Activated T-helper 9 cell treated with anti-CD3 and anti-CD28 coated beads, Interleukin-2, amount 50 U/mL, for 16 hours (primary cell): Measurements from ENCODE around the gene PFKFB3.
"Not testable (repeated sequence)": the region's sequence is repeated elsewhere in the genome, so short reads cannot be mapped to it uniquely, and the experiment has no call there.

Source experiments
- DNase-seq: peaks from one replicate; pipeline ENCODE4 v3.0.0-alpha.2; 2020; ENCODE audit warnings: low read depth

Gene PFKFB3

GRCh38 chr10:6202098-6202683 lies 541 bp upstream of the PFKFB3 start:
- DNase-seq: no peak

DNA sequence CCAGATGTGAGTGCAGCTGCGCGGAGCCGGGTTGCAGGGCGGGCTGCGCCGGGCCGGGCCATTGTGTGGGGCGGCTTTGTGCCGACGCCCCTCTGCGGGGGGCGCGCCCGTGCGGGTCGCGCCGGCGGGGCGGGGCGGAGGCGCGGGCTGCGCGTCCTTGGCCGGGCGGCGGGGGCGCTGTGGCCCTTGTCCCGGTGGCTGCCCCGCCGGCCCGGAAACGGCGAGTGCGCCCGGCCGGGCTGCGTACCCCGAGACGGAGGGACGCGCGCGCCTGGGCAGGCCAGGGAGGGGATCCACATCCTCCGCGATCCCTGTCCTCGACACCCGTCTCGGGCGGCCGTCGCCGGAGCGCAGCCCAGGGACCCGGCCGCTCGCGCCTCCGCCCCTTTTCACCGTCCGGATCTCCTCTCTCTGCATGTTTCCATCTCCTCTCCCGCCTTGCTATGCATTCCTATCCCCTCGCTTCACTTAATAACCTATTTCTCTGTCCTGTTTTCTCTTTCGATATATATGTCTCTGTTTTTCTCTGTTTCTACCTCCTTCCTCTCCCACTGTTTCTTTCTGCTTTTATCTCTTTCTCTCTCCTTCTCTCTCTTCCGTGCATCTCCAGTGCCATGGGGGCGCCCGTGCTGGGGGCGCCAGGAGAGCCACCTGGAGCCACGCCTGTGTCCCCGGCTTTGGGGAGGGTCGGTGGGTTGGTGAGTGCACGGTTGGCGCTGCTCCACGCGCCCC lies 765 bp downstream of the PFKFB3 start:
- peak; percentile 54 for DNase-seq

DNA sequence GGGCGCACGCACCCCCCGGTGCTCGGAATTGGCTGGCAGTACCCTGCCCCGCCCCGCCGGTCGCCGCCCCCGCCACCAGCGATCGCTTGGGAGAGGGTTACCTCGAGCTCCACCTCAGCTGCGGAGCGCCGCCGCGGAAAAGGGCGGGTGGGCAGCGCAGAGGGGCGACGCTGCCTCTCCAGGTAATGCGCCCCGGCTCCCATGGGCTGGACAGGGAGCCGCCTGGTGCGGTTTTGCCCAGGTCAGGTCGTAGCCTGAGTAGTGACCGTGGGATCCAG lies 1.3 kb downstream of the PFKFB3 start:
- DNase-seq: peak; percentile 54

GRCh38 chr10:6204341-6205191 lies 1.8 kb downstream of the PFKFB3 start:
- DNase-seq: no peak

DNA sequence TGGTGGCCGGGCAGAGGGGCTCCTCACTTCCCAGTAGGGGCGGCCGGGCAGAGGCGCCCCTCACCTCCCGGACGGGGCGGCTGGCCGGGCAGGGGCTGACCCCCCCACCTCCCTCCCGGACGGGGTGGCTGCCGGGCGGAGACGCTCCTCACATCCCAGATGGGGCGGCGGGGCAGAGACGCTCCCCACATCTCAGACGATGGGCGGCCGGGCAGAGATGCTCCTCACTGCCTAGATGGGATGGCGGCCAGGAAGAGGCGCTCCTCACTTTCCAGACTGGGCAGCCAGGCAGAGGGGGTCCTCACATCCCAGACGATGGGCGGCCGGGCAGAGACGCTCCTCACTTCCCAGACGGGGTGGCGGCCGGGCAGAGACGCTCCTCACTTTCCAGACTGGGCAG lies 3.8 kb downstream of the PFKFB3 start:
- not testable (repeated sequence) for DNase-seq

- no peak for DNase-seq
Measured at GRCh38 chr10:6207658-6208057, 4.9 kb downstream of the PFKFB3 start.

DNA sequence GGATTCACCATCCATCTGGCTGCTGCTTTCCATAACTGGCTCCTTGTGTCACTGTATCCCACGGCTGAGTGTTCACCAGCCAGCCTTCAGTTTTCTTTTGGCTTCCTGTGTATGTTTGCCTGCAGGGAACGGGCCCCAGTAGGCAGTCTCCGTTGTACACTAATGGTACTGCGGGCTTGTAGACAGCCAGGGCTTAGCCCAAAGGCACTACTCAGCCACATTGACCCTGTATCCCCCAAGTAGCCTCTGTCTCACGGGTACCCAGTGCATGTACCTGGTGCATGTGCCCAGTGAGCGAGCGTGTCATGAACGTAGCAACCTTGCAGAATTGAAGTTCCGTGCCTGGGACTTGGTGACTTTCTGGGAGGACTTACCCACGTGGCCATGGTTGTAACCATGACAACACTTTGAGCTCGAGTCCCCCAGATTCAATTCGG lies 6.1 kb downstream of the PFKFB3 start:
- no peak for DNase-seq

GRCh38 chr10:6211341-6211670 lies 8.6 kb downstream of the PFKFB3 start:
- no peak for DNase-seq

DNA sequence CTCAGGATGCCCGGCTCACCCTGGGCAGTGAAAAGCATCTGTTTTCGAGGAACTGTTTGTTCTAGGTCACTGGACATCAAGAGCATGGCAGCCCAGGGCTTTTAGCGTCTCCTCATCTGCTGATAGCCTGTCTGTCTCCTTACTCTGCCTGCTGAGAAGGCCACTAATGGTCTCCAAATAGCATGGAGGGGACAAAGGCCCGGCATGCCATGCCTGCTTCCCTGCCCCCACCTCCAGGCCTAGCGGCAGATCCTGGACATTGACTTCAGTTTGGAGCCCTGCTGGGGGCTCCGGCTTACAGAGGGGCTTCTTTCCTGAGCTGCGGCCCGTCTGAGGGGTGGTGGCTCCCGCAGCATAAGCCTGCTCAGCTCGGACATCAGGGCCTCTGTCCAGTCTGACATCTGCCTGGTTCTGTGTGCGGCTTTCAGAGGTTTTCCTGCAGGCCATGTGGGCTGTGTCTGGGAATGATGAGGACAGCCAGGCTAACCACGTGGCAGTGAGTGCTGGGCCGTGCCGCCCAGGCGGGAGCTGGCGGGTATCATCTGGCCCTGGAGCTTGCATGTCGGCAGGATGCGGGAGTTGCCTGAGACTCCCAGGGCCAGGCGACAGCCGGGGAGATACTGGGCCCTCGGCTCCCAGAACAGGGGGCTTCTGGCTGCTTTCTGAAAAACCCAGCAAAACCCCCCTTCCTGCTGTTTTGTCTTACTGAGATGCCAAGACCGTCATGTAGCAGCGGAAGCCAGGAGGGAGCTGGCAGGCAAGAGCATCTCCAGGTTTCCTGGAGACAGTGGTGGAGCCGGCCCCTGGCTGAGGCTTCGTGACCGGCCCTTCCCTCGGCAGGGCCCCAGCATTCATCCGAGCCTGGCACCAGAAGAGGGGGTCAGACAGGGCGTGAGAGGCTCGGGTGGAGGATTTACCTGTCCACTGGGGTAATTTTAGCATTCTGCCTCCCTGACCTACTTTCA lies 9.2 kb downstream of the PFKFB3 start:
- DNase-seq: no peak

GRCh38 chr10:6212806-6213205 lies 10.1 kb downstream of the PFKFB3 start:
- no peak for DNase-seq

DNA sequence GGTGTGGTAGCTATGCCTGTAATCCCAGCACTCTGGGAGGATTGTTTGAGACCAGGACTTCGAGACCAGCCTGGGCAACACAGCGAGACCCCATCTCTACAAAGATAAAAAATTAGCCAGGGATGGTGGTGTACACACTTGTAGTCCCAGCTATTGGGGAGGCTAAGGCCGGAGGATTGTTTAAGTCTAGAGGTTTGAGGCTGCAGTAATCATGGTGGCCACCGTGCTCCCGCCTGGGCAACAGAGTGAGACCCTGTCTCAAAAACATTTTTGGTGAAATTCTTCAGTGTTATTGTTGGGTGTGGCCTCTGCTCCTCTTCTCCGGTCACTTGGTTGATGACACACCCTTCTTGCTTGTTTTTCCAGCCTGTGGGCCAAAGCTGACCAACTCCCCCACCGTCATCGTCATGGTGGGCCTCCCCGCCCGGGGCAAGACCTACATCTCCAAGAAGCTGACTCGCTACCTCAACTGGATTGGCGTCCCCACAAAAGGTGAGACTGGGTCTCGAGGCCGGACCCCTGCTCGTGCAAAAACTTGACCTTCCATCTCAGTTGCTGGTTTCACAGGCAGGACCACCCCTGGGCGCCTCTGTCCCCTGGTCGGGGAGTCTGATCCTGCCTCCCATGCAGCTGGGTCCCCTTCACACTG lies 10.6 kb downstream of the PFKFB3 start:
- no peak for DNase-seq

GRCh38 chr10:6213908-6214307 lies 11.2 kb downstream of the PFKFB3 start:
- no peak for DNase-seq

- DNase-seq: no peak
Measured at GRCh38 chr10:6214612-6215011, 11.9 kb downstream of the PFKFB3 start.

DNA sequence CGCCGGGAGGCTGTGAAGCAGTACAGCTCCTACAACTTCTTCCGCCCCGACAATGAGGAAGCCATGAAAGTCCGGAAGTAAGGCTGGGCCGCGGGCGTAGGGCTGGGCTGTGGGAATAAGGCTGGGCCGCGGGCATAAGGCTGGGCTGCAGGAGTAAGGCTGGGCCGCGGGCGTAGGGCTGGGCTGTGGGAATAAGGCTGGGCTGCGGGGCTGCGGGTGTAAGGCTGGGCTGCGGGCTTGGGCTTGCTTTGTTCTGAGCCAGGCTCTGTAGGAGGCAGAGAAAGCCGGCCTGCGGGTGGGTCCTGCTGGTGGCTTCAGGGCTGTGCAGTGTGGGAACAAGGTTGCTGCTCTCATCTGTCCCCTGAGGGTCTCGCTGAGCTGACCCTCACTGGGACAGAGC lies 12.5 kb downstream of the PFKFB3 start:
- no peak for DNase-seq

DNA sequence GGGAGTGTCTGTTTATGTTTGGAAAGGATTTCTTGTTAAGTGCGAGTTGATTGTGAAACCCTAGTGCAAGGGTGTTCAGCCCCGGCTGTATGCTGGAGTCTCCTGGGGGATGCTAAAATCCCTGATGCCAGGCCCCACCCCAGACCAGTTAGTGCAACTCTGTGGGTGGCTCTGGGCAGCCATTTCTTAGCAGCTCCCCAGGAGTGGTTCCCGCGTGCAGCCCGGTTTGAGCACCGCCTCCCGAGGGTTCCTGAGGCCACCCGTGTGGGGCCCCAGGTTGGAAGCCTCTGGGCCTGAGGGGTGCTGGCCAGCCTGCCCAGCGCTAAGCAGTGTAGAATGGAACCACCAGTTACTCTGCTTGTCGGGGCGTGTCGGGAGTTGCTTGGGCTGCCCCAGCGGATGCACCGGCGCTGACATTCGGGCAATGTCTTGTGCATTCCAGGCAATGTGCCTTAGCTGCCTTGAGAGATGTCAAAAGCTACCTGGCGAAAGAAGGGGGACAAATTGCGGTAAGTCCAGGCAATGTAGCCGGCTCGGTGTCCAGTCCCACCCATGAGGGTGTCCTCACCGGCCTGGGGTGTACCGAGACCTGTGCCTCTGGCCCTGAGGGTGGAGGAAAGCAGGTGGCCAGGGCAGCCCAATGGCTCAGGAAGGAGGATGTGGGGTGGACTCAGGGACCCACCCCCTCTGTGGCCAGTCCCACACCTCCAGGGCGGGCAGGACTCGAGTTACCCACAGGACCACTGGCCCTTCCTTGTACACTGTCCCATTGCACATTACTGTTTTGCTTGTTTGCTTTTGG lies 13.2 kb downstream of the PFKFB3 start:
- DNase-seq: no peak

DNA sequence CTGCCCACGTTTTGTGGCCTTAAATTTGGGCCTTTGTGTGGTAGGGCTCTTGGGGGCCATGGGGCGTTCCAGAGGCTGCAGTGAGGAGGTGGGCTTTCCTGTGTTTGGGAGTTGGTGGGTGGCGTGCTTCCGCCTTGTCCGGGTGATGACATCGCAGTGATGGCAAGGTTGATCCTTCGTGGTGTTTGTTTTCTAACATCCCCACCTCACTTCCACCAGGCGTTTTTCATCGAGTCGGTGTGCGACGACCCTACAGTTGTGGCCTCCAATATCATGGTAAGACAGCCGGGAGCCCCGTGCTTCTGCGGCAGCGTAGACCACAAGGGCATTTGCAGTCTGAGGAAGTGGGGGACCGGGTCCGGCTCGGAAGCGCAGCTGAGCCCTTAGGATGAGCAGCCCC lies 14.2 kb downstream of the PFKFB3 start:
- DNase-seq: no peak

DNA sequence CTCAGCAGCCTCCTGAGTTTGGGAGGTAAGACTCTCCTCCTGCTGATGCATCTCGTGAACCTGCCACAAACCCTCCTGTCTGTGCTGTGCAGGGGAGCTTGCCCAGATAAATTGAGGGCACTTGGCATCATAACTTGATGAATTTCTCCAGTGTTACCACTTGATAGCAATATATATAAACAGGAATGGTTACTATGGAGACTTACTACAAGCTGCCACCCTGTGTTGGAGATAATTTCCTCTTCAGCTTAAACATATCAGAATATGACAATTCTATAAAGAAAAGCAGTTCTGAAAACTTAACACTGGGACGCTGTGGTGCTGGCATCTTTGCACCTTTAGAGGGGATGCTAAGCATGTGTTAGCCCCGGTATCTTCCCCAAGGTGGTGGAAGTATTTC lies 14.9 kb downstream of the PFKFB3 start:
- no peak for DNase-seq

GRCh38 chr10:6218692-6219493 lies 16.2 kb downstream of the PFKFB3 start:
- no peak for DNase-seq

DNA sequence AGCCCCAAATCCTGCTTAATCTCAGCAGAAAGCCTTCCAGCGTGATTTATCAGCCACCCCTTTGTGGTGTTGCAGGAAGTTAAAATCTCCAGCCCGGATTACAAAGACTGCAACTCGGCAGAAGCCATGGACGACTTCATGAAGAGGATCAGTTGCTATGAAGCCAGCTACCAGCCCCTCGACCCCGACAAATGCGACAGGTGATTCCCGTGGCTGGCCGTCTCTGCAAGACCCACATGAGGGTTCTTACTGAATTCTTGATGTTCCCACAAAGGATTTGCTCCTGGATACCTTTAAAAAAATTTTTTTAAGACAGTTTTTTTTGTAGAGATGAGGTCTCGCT lies 16.7 kb downstream of the PFKFB3 start:
- DNase-seq: no peak
